ENCODE data around the gene C20orf204. TPM values are rescaled to one million over a fixed set of nuclear protein-coding genes. Genes with fewer than 3 reads are reported as not detected.

Gene C20orf204
- total RNA-seq, 1 donor from 2014 or later: 3.0 TPM

DNA sequence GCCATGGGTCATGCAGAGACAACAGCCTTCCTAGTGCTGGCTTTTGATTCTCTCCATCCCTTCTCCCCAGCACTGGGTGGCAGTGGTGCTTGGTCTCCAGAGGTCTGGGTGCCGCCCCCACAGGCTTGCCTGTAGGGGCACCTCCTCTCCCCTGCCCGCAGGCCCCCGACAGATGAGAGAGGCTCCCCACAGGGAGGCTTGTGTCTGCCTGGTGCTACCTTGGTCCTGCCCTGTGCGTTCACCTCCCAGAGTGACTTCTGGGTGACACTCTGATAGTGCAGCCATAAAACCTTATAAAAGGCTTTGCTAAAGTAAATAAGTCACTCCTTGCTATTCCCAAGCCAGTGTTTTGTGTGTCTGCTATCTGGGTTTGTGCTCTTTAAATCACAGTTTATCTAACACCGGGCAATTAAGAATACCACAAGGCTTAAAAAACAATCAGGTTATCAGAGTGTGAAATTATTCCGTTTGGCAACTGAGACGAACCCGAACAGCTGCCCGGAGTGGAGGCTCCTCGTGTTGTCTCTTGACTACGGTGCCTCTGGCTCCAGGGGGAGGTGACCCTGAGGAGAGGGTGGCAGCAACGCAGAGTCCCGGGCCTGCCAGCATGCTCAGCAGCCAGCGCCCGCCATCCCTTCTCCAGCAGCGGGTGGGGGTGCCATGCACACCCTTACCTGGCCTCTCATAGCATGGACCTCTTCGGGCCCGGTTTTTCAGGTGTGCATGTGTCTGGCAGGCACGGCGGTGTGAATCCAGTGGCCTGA lies 5.4 kb upstream of the C20orf204 start:
- H3K36me3 Mint-ChIP-seq: peaks cover 7% of the 10 kb centered on the region
- DNase-seq (ENCODE audit: extremely low spot score, unreplicated experiment): no peak
- TF ChIP-seq, protein P1, sequence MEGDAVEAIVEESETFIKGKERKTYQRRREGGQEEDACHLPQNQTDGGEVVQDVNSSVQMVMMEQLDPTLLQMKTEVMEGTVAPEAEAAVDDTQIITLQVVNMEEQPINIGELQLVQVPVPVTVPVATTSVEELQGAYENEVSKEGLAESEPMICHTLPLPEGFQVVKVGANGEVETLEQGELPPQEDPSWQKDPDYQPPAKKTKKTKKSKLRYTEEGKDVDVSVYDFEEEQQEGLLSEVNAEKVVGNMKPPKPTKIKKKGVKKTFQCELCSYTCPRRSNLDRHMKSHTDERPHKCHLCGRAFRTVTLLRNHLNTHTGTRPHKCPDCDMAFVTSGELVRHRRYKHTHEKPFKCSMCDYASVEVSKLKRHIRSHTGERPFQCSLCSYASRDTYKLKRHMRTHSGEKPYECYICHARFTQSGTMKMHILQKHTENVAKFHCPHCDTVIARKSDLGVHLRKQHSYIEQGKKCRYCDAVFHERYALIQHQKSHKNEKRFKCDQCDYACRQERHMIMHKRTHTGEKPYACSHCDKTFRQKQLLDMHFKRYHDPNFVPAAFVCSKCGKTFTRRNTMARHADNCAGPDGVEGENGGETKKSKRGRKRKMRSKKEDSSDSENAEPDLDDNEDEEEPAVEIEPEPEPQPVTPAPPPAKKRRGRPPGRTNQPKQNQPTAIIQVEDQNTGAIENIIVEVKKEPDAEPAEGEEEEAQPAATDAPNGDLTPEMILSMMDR (conservative IDR thresholded peaks at IDR 0.05): no peak
- H3K27ac Mint-ChIP-seq: no peak overlapping the region
- H3K4me1 Mint-ChIP-seq (ENCODE audit: unreplicated experiment): no peaks in the 10 kb centered on the region
- H3K9me3 Mint-ChIP-seq: no peaks in the 10 kb centered on the region
- no peak overlapping the region for H3K4me3 Mint-ChIP-seq
- no peaks in the 10 kb centered on the region for H3K27me3 Mint-ChIP-seq

DNA sequence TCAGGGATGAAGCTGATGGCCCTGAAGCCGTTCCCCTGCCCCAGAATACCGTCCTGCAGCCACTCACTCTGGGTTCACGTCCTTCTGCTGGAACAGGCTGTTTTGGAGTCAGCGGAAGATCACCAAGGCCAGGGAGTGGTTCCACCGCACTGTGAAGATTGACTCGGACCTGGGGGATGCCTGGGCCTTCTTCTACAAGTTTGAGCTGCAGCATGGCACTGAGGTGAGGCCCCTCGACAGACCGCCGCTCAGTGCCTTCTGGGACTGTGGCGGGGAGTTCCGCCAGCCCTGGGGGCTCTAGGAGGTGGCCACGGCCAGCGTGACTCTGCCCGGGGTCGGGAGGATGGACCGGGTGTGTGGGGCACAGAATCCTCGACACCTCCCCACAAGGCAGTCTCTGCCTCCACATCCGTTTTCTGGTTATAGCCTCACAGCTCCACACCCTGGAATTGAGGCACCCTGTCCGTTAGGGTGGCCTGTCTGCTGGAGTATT lies 4.1 kb upstream of the C20orf204 start:
- Mint-ChIP-seq H3K27ac (no peak overlapping the region), H3K27me3 (peaks cover 6% of the 10 kb centered on the region)
- TF ChIP-seq, protein P1 (conservative IDR thresholded peaks at IDR 0.05): no peak

DNA sequence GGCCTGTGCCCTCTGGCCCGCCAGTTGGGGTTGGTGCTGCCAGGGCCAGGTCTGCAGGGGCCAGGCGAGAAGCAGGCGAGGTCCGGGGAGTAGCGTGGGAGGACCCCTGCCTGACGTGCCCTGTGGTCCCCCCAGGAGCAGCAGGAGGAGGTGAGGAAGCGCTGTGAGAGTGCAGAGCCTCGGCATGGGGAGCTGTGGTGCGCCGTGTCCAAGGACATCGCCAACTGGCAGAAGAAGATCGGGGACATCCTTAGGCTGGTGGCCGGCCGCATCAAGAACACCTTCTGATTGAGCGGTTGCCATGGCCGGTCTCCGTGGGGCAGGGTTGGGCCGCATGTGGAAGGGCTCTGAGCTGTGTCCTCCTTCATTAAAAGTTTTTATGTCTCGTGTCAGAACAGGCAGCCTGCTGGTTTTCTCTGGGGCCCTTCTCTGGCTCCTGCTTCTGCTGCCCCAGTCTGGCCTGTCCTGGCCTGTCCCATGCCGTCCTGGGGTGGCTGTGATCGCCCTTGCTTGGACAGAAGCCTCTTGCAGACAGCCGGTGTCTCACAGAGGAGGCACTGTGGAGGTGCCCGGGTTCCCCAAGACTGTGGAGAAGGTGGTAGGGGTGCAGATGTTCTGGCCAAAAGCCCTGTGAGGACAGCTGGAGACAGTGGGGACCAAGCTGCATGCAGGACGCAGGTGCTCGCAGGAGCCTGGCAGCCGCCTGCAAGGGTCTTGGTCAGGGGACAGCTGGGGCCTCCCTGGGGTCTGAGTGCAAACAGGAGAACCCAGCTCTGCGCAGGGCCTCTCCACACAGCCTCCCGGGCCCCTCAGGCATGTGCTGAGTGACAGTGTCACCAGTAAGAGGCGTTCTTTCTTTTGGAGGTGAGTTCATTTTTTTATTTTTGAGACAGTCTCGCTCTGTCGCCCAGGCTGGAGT lies 3.0 kb upstream of the C20orf204 start:
- Mint-ChIP-seq H3K27ac (no peak overlapping the region), H3K27me3 (peaks cover 17% of the 10 kb centered on the region), H3K36me3 (peaks cover 7% of the 10 kb centered on the region), H3K9me3 (no peaks in the 10 kb centered on the region), H3K4me3 (no peak overlapping the region), H3K4me1 (ENCODE audit: unreplicated experiment) (no peaks in the 10 kb centered on the region)
- DNase-seq (ENCODE audit: extremely low spot score, unreplicated experiment): no peak
- TF ChIP-seq, protein P1 (conservative IDR thresholded peaks at IDR 0.05): no peak

More for the DNA sequence above, 4.1 kb upstream of the C20orf204 start:
- DNase-seq (ENCODE audit: extremely low spot score, unreplicated experiment): no peak
- Mint-ChIP-seq H3K4me3 (no peak overlapping the region), H3K36me3 (peaks cover 7% of the 10 kb centered on the region), H3K9me3 (no peaks in the 10 kb centered on the region), H3K4me1 (ENCODE audit: unreplicated experiment) (no peaks in the 10 kb centered on the region)

DNA sequence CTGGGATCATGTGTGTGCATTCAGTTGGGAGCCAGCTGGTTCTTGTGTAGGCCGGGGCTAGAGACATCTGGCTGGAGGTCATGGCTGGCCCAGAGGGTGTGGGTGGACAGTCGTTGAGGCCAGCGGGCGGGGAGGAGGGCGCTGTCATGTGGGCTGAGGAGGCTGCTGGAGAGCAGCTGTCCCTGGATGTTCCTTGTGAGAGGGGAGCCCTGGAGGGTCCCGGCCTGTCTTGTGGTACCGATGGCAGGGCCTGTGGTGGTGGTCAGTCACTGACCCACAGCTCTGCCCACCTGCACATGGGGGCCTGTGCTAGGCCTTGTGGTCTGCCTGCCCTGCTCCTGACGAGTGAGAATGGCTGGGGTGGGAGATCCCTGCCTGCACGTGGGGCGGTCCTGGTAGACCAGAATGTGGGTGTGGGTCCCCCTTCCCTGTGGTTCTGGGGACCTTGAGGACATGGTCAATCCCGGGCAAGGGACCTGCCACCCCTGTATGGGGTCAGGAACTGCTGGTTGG lies 1.9 kb upstream of the C20orf204 start:
- TF ChIP-seq, protein P1 (conservative IDR thresholded peaks at IDR 0.05): no peak
- Mint-ChIP-seq H3K27me3 (peaks cover 17% of the 10 kb centered on the region), H3K4me3 (no peak overlapping the region), H3K4me1 (ENCODE audit: unreplicated experiment) (no peaks in the 10 kb centered on the region), H3K27ac (no peak overlapping the region), H3K9me3 (no peaks in the 10 kb centered on the region), H3K36me3 (peaks cover 7% of the 10 kb centered on the region)
- no peak for DNase-seq (ENCODE audit: extremely low spot score, unreplicated experiment)

DNA sequence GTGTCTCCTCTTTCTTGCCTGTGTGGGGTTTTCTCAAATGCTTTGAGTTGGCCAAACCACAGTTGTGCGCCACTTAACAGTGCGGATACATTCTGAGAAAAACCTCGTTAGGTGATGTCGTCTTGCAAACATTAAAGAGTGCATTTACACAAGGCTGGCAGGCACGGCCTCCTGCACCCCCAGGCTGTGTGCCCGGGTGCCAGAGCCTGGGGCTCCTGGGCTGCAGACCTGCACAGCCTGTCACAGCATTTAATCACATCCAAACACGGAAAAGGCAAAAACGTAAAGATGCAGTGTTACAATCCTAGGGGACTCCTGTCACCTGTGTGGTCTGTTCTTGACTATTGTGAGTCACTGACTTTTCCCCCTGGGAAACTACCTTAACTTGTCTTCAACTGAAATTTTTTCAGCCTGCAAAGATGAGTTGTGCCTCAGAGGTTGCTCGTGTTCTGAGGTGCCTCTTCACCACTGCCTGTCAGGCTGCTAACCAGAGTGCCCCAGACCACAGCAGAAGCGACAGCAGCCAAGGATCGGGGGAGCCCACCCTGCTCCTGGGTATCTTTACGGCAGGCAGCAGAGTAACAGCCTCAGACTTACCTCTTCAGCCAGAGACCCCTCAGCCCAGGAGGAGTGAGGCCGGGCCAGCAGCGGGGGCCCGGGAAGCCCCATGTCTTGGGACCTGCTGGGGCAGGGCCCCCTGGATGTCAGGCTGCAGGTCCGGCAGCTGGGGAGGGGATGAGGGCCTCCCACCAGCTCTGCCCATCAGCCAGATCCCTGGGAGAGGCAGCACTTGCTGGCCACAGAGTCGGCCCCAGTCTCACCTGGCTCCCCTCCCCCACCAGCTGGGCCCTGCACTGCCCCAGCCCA lies 683 bp upstream of the C20orf204 start:
- Mint-ChIP-seq H3K4me3 (no peak overlapping the region), H3K27ac (peak overlapping the region; percentile 16), H3K9me3 (no peaks in the 10 kb centered on the region), H3K27me3 (peaks cover 29% of the 10 kb centered on the region), H3K4me1 (ENCODE audit: unreplicated experiment) (no peaks in the 10 kb centered on the region), H3K36me3 (peaks cover 7% of the 10 kb centered on the region)
- no peak for DNase-seq (ENCODE audit: extremely low spot score, unreplicated experiment)
- TF ChIP-seq, protein P1 (conservative IDR thresholded peaks at IDR 0.05): no peak
